Suppressor macrophage (primary cell): ENCODE results near the gene DNAJC7.
A peak's percentile ranks its signal among the peaks of the same experiment; 100 is the strongest.
"Not testable (repeated sequence)": the region's sequence is repeated elsewhere in the genome, so short reads cannot be mapped to it uniquely, and the experiment has no call there.

Source experiments
- DNase-seq, 4 experiments: peaks; one replicate each; pipeline ENCODE4 v3.0.0-alpha.2; 2020 to 2022

DNAJC7 gene

GRCh38 chr17:42040818-42041217 lies 23.6 kb upstream of the DNAJC7 start:
- DNase-seq = no peak

DNA sequence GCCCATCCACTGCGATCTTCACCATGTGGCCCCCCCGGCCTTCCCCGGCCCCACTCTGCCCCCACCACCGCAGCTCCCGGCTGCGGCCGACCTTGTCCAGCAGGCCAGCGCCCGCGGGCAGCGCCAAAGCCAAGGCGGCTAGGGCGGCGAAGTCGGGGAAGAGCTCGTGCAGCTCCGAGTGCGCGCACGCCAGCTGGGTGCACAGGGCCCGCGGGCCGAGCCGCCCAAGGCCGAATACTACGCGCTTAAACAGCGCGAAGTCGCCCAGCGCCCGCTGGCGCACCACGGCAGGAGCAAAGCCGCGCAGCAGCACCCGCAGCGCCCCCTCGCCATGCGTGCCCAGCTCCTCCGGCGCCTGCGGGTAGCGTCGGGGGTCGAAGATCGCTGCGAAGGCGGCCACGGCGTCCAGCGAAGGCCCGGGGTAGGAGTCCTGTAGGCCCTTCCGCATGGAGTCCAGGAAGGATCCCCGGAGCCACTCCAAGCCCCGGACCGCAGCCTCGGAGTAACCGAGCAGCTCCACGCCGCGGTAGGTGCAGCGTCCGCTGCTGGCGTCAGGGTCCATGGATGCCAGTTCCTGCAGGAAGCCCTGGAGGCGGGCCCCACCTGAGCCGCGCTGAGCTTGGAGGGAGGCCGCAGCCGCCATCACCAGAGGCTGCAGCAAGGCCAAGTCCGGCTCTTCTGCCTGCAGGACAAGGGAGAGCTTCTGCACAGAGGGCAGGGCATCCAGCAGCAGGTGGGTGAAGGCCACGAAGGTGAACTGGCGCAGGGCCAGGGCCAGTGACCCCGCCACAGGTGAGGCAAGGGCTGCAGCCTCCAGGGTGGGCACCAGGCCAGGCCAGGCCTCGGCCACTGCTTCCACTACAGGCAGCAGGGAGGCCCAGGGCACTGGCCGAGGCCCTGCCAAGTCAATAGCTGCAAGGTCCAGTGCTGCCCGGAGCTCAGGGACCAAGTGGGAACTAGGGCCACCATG lies 22.8 kb upstream of the DNAJC7 start:
- peak in 1 of 4 experiments; percentile 25 for DNase-seq

DNA sequence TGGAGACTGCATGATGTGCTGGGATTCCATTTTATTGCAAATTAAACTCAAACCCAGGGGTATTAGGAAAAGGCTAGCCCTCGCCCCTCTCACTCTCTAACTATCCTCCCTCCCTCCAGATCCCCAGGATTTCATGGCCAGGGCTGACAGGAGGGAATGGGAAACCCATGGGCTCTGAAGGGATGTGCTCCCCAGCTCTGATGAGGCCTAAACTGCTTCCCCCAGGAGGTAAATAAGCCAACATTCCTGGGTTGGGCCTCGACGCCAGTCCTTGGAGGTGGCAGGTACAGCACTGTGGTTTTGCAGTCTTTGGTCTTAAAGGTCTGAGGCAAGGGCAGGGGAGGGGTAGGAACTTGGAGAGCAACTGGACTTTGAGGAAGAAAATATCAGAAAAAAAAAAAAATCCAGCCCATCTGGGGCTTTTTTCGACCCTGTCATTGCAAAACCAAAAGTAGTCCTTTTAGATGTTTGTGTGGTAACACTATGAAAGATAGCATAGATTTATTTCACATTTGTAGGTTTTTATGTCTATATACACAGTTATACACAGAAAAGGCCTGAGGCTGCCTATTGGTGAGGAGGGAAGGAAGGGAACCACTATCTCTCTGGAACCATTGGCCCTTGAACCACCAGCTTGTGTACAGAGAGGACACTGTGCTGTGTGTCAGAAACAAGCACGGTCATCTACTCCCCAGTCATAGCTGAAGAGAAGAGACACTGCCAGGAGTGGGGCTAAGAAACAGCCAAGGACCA lies 21.2 kb upstream of the DNAJC7 start:
- DNase-seq = no peak

- no peak for DNase-seq
These were observed 16.8 kb upstream of the DNAJC7 start for GRCh38 chr17:42034059-42034458.

GRCh38 chr17:42031584-42031983 lies 14.3 kb upstream of the DNAJC7 start:
- DNase-seq = no peak

DNA sequence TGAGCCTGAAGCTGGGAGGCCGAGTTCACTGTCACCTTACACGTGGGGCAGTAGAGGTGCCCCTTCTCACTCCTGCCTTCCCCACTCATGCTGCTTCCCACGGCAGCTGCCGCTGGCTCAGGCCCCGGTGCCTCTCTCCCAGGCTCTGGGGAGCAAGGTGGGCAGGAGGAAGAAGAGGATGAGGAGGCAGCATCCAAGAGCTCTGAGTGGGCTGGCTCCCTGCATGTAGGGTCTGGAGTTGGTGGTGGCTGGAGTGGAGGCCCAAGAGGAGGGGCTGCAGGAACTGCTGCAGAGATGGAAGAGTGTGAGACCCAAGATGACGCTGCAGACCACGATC lies 11.5 kb upstream of the DNAJC7 start:
- DNase-seq = no peak

GRCh38 chr17:42027961-42028790 lies 10.9 kb upstream of the DNAJC7 start:
- DNase-seq = peak in 3 of 4 experiments; percentile 35 to 64 (median 56)

- no peak for DNase-seq
These were observed 10.3 kb upstream of the DNAJC7 start for GRCh38 chr17:42027590-42027889.

DNA sequence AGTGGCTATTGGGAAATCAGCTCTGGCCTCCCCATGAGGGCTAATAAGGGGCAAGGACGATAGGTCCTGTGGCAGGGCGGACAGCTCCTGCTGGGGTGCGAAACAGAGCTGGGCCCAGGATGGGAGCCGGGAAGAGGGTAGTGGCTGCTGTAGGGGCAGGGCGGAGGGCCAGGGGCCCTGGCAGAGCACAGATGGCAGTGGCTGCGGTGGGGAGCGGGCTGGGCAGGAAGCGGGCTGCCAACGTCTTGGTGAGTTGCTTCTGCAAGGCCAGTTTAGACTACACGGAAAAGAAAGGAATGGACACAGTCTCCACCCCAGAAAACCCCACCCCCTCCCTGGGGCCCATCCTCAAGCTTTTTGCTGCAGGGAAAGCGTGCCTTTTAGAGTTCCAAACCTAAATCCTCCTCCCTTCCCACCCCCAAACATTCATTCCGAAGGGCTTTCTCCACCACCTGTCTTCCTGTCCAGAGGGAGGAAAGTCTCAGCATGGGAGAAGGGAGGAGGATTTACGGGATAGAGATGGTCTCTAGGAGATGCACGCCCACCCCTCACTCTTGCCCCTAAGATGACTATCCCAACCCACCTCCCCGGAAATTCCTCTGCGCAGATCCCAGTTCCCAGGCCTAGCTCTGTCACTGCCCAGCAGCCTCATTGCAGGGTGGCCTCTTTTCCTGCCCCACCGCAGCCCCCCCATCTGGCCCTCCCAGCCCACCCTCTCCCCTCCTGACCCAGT lies 9.8 kb upstream of the DNAJC7 start:
- DNase-seq = no peak

GRCh38 chr17:42025936-42026335 lies 8.7 kb upstream of the DNAJC7 start:
- no peak for DNase-seq

- no peak for DNase-seq
These were observed 7.9 kb upstream of the DNAJC7 start for GRCh38 chr17:42025191-42025579.

- peak; percentile 83 to 93 (median 91) for DNase-seq
These were observed 6.5 kb upstream of the DNAJC7 start for GRCh38 chr17:42023524-42024349.

GRCh38 chr17:42020845-42021244 lies 3.6 kb upstream of the DNAJC7 start:
- DNase-seq = peak in 1 of 4 experiments; percentile 22

DNA sequence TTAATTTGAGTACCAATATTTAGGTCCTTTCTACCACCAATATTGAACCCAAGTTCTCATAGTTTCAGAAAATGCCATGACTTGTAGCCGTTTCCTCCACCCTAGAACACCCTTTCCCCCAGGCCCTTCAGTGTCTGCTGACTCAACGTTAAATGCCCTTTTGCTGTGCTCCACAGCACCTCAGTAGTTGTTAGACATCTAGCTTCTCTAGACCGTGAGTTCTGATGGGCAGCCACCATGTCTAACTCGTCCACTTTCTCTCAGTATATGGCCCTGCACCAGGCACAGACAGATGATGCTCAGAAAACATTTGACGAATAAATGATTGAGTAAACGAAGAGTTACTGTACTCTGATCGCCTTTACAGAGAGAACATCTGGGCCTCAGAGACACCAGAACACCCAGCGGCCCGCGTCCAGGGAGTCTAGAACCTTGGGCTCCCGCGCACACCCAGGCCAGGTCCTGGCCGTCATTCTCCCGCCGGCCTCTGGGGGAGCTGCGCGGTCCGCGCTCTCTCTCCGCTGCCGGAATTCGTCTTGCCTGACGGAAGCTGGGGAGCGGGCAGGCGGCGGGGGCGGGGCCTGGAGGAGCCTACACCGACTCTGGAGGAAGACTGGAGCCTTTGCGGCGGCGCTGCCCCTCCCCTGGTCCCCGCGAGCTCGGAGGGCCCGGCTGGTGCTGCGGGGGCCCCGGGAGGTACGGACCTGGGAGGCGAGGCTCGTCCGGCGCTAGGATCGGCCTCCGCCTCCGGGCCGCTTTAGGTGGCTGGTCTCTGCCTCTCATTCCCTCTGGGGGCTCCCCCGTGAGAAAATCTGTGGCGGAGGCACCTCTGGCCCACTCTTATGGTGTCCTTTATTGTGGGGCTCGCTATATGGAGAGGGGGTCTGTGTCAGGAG lies 2.5 kb upstream of the DNAJC7 start, which contains the start of gene NKIRAS2:
Gene NKIRAS2 (plus strand): TSS at position 582 of the 896 bp plus-strand sequence. CDS start 1,488 bp downstream, outside the sequence.
- peak; percentile 93 to 97 (median 96) for DNase-seq

GRCh38 chr17:42018988-42019387 lies 1.7 kb upstream of the DNAJC7 start:
- DNase-seq = no peak

- no peak for DNase-seq
These were observed 1.1 kb upstream of the DNAJC7 start for GRCh38 chr17:42018339-42018738.

DNA sequence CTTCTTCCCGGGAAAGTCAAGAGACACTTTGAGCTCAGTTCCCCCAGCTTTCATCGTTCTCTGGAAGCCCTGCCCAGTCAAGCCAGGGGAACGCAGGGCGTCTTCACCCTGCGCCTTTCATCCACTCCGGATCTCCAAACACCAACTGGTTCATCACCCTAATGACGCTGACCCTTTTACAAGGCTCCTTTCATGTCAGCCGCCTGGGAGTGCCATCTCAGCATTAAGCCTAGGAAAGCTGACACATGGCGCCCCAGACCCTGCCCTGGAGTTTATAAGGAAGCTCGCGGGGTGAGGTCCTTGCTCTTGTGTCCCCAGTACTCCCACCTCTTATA lies 594 bp upstream of the DNAJC7 start:
- DNase-seq = peak in 3 of 4 experiments; percentile 55 to 69 (median 63)

DNA sequence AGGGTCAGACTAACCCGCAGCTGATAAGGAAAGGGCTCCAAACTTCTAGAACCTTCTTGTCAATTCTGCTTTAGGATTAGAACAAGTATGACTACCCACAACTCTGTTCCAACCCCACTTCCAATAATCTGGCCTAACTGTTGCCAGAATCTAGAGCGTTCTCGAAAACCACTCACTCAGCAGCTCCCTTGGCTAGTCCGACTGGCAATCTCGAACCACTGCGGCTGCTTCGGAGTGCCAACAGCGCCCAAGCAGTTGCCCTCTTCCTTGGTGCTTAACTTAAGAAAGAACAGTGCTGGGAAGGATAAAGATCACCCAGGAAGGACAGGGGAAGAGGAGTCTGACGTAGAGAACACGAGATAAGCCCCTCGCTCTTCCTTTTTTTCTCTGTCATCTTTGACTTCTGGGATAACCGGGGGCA lies 818 bp downstream of the DNAJC7 start:
- peak; percentile 59 to 77 (median 66) for DNase-seq

- not testable (repeated sequence) for DNase-seq
These were observed 3.5 kb downstream of the DNAJC7 start for GRCh38 chr17:42013740-42014139.

DNA sequence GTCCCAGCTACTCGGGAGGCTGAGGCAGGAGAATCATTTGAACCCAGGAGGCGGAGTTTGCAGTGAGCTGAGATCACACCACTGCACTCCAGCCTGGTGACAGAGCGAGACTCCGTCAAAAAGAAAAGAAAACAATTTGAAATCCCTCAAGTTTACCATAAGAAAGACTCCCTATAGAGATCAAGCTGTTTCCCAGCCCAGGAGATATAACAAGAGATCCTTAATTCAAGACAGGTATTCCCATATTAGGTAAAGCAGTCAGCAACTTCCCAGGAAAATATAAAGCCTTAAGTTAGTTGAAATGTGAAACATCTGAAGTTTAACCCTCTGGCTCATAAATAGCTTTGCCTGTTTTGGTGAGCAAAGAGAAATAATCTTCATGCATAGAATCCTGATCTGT lies 4.9 kb downstream of the DNAJC7 start:
- not testable (repeated sequence) for DNase-seq
